NCI-H187 treated with DMSO at 0.1 percent for 48 hours (cell line): ENCODE measurements around the gene ASTL.

Source experiments
- DNase-seq: peaks from one replicate; lab custom pipeline; 2025; lab: John Stamatoyannopoulos, UW

Gene ASTL

GRCh38 chr2:96112501-96113366 lies 25.6 kb downstream of the ASTL start:
- no peak for DNase-seq

GRCh38 chr2:96111823-96112500 lies 26.3 kb downstream of the ASTL start:
- no peak for DNase-seq

DNA sequence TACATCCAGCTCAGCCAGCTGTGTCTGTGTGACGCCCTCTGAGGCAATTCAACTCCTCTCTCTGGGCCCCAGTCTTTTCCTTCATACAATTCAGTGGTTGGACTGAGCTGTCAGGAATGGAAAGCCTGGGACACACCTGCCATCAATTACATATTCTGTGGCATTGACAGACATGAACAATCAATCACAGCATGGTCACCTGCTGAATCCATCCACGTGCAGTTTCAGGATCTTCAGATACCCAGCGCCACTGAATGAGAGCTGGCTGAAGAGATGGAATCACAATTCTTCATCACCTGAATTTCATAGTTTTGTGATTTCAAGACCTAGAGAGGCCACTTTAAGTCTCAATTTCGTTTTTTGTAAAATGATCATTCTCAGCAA lies 27.1 kb downstream of the ASTL start:
- DNase-seq: no peak

GRCh38 chr2:96110621-96111256 lies 27.6 kb downstream of the ASTL start:
- DNase-seq: no peak

GRCh38 chr2:96109931-96110511 lies 28.3 kb downstream of the ASTL start:
- DNase-seq: no peak

DNA sequence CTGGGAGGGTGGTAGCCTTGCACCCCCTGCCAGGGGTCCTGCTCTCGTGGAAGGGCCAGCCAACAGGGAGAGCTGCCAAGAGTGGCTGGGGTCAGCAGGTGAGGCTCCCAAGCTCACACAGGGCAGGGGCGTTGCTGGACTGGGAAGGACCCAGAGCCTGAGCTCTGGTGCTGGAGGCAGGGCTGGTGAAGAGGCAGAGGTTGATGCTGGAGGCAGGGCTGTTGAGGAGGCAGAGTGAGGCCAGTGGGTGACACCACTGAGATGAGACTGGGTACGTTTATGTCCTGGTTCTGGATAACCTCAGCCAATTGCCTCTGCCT lies 29.0 kb downstream of the ASTL start:
- no peak for DNase-seq

- no peak for DNase-seq
These were observed 29.6 kb downstream of the ASTL start for GRCh38 chr2:96108541-96109360.

DNA sequence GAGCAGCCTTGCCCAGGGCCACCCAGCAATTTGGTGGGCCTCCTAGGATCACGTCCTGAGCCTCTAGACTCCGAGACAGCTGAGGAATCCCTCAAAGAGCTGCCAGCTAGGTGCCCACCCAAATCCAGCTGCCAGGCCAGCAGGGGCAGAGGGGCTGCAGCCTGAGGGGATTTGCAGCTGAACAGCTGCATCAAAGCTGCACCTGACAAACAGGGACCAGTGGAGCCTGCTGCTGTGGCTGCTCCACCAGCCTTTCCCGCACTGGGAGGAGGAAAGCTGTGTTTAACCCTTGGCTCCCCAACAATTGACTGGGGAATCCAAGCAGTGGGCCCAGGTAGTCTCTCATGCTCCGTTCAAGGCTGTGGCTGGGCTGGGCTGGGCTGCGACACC lies 30.2 kb downstream of the ASTL start:
- no peak for DNase-seq

- DNase-seq: no peak
These were observed 30.6 kb downstream of the ASTL start for GRCh38 chr2:96107708-96108065.

DNA sequence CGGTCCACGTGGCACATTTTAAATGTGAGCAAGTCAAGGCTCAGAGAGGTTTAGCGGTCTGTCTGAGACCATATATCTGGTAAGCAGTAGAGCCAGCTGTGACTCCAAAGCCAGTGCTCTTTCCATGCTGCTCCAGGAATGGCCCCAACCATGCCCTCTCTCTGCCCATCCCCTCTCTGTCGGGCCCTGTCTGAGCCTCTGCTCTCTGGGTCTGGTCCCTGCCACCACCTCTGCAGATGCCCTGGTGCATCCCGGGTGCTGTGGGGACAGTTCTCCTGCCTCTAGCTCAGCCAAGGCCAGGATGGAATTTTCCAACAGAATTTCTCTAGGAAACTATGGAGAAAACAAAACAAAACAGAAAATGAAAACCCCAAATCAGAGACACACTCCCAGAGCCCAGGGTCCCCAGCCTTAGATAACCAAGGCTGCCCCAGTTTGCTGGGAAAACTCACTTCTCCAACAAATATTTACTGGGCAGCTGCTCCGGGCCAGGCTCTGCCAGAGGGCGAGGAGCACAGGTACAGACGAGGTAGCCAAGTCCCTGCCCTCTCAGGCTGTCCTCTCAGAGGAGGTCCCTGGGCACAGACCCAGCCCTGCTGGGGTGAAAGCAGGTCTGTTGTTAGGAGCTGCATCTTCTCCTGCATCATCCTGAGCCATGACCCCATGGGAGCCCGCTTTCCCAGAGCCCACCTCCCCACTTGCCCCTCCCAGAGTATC lies 31.2 kb downstream of the ASTL start:
- no peak for DNase-seq

DNA sequence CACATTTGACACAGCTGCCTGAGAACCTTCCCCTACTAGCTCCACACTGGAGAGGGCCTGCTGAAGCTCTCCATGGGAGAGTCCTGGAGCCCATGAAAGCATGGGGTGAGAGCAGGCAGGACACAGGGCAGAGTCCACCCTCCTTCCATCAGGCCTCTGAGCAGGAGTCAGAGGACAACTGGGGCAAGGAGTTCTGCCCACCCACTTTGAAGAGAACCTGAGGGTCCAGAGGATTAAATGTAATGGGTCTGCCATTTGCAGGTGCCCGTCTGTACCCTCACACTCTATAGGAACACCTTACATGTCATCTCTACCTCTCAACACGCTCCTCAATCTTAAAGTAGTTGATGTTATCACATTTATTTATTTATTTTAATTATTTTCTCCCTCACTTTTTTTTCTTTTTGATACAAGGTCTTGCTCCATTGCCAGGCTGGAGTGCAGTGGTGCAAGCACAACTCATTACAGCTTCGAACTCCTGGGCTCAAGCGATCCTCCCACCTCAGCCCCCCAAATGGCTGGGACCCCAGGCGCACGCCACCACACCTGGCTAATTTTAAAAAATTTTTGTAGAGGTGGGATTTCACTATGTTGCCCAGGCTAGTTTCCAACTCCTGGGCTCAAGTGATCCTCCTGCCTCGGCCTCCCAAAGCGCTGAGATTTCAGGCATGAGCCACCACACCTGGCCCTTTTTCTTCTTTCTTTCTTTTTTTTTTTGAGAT lies 32.1 kb downstream of the ASTL start:
- no peak for DNase-seq

GRCh38 chr2:96105152-96105915 lies 33.0 kb downstream of the ASTL start:
- no peak for DNase-seq

DNA sequence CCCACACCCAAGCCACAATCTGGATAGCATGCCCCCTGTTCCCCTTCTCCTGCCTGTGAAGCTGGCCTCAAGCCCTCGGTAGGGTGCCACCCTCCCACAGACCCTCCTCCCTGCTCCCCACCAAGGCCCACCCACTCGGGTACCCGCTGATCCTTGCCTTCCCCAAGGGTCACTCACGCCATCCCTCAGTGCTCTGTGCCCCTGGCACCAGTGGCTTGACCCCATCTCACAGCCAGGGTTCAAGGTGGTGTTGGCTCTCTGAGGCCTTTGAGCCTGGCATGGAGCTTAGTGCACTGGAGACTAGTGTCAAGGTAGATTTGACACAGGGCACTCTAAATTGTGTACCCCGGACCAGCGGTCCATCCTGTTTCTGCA lies 33.8 kb downstream of the ASTL start:
- no peak for DNase-seq

- no peak for DNase-seq
These were observed 34.4 kb downstream of the ASTL start for GRCh38 chr2:96103761-96104486.

- no peak for DNase-seq
These were observed 35.1 kb downstream of the ASTL start for GRCh38 chr2:96103187-96103601.

- DNase-seq: no peak
These were observed 35.6 kb downstream of the ASTL start for GRCh38 chr2:96102596-96103186.

DNA sequence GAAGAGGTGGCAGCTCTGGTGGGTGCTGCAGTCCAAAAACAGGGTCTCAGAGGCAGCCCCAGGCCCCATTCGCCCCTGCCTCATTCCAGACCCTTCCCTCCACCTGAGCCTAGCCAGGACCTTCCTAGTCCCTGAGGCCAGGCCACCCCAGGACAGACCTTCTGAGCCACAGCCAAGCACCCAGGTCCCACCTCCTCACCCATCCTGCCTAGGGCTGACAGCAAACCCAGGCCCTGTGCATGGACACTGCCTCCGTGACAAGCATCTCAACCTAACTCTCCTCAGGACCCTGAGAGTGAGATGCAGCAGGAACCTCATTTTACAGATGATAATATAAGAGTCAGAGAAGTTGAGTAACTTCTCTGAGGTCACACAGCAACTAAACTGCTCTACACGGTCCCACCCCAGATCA lies 37.4 kb downstream of the ASTL start:
- DNase-seq: no peak

GRCh38 chr2:96099861-96100798 lies 38.2 kb downstream of the ASTL start:
- no peak for DNase-seq
